Measurements from ENCODE around the gene ETV4. TPM values are rescaled to one million over a fixed set of nuclear protein-coding genes. Genes with fewer than 3 reads are reported as not detected.
A peak's percentile ranks its signal among the peaks of the same experiment; 100 is the strongest.

The ETV4 gene
- total RNA-seq, 2 experiments from 2014 or later = 2.7 to 3.9 TPM

DNA sequence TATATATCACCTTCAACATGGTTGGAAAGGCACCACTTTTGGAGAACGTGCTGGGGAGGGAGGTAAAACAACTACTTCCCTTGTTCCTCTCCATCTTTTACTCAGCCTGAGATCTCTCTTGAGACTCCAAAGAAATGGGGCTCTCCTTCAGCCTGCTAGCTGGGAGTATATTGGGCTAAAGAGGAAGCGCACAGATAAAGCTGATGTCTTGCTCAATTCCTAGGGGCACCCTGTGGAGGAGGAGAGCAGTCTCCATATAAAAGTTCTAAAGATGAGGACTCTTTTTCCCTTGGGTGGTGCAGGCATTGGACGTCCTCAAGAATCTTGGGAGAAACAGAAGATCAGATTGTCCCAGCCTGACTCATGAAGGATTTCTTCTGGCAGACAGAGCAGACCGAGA lies 4.6 kb upstream of the ETV4 start:
- ATAC-seq = no peak
- no peak overlapping the region for H3K27ac Mint-ChIP-seq
- peaks cover 31% of the 10 kb centered on the region for H3K27me3 Mint-ChIP-seq (ENCODE audit: low read depth)
- H3K4me3 Mint-ChIP-seq = no peak overlapping the region
- ChIA-PET POLR2A (no interaction called here), CTCF (no interaction called here)
- H3K4me1 Mint-ChIP-seq (ENCODE audit: low read depth) = peaks cover 10% of the 10 kb centered on the region
- no peaks in the 10 kb centered on the region for H3K9me3 Mint-ChIP-seq (ENCODE audit: insufficient read depth)
- DNase-seq = no peak
- no peaks in the 10 kb centered on the region for H3K36me3 Mint-ChIP-seq (ENCODE audit: low read depth)

GRCh38 chr17:43549496-43549895 lies 3.4 kb upstream of the ETV4 start:
- Mint-ChIP-seq H3K9me3 (ENCODE audit: insufficient read depth) (no peaks in the 10 kb centered on the region), H3K36me3 (ENCODE audit: low read depth) (no peaks in the 10 kb centered on the region), H3K4me3 (no peak overlapping the region), H3K27me3 (ENCODE audit: low read depth) (peaks cover 33% of the 10 kb centered on the region), H3K4me1 (ENCODE audit: low read depth) (peaks cover 17% of the 10 kb centered on the region), H3K27ac (no peak overlapping the region)
- POLR2A ChIA-PET = no interaction called here
- CTCF ChIA-PET = no interaction called here
- DNase-seq = no peak
- ATAC-seq = no peak

- peaks cover 22% of the 10 kb centered on the region for H3K4me1 Mint-ChIP-seq (ENCODE audit: low read depth)
- no peak overlapping the region for H3K4me3 Mint-ChIP-seq
- ChIA-PET CTCF (no interaction called here), POLR2A (no interaction called here)
- ATAC-seq (no peak), DNase-seq (no peak)
- no peak overlapping the region for H3K27ac Mint-ChIP-seq
- no peaks in the 10 kb centered on the region for H3K36me3 Mint-ChIP-seq (ENCODE audit: low read depth)
- H3K9me3 Mint-ChIP-seq (ENCODE audit: insufficient read depth) = no peaks in the 10 kb centered on the region
- H3K27me3 Mint-ChIP-seq (ENCODE audit: low read depth) = peaks cover 33% of the 10 kb centered on the region
Observed at GRCh38 chr17:43548689-43549379, 2.7 kb upstream of the ETV4 start.

- H3K27ac Mint-ChIP-seq = no peak overlapping the region
- H3K9me3 Mint-ChIP-seq (ENCODE audit: insufficient read depth) = no peaks in the 10 kb centered on the region
- ChIA-PET POLR2A (interaction anchor here (0.7 kb wide), 1 partner anchor 11 kb away, joined by 3 read pairs; no protein-coding TSS in a partner anchor), CTCF (interaction anchor here (1.1 to 2.0 kb wide), 6 partner anchors 9 to 218 kb away, joined by 3 to 8 read pairs (median 3); partner anchors contain the start of gene DHX8)
- H3K27me3 Mint-ChIP-seq (ENCODE audit: low read depth) = peaks cover 37% of the 10 kb centered on the region
- no peaks in the 10 kb centered on the region for H3K36me3 Mint-ChIP-seq (ENCODE audit: low read depth)
- peaks cover 23% of the 10 kb centered on the region for H3K4me1 Mint-ChIP-seq (ENCODE audit: low read depth)
- no peak overlapping the region for H3K4me3 Mint-ChIP-seq
- ATAC-seq (no peak), DNase-seq (no peak)
Observed at GRCh38 chr17:43547659-43548256, 1.6 kb upstream of the ETV4 start.

- ChIA-PET CTCF (interaction anchor here (1.0 to 2.0 kb wide), 8 partner anchors 9 to 331 kb away, joined by 3 to 8 read pairs (median 4); partner anchors contain the start of gene DHX8), POLR2A (interaction anchor here (0.9 to 1.7 kb wide), 2 partner anchors 159 to 186 kb away, joined by 3 to 4 read pairs; no protein-coding TSS in a partner anchor)
Observed at GRCh38 chr17:43547189-43547550, 1.0 kb upstream of the ETV4 start.

DNA sequence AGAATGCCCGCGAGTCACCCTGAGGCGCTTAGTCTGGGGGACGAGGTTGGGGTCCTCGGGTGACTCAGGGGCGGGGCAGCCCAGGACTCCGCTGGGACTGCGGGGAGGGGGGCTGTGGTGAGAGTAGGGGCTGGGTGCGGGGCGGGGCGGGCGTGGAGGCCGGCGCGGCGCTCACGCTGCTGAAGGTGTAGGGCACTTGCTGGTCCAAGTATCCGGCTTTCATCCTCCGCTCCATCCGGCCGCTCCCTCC lies 832 bp downstream of the ETV4 start:
- peaks cover 43% of the 10 kb centered on the region for H3K27me3 Mint-ChIP-seq (ENCODE audit: low read depth)
- ChIA-PET CTCF (no interaction called here), POLR2A (interaction anchor here (0.6 to 1.0 kb wide), 2 partner anchors 229 to 581 kb away, joined by 3 read pairs; no protein-coding TSS in a partner anchor)
- no peaks in the 10 kb centered on the region for H3K36me3 Mint-ChIP-seq (ENCODE audit: low read depth)
- H3K4me1 Mint-ChIP-seq (ENCODE audit: low read depth) = peaks cover 23% of the 10 kb centered on the region
- ATAC-seq (peak; percentile 17), DNase-seq (peak; percentile 40)
- H3K27ac Mint-ChIP-seq = no peak overlapping the region
- no peaks in the 10 kb centered on the region for H3K9me3 Mint-ChIP-seq (ENCODE audit: insufficient read depth)
- H3K4me3 Mint-ChIP-seq = peak overlapping the region; percentile 70

More at GRCh38 chr17:43547189-43547550, 1.0 kb upstream of the ETV4 start:
- Mint-ChIP-seq H3K9me3 (ENCODE audit: insufficient read depth) (no peaks in the 10 kb centered on the region), H3K4me3 (peak overlapping the region; percentile 70), H3K36me3 (ENCODE audit: low read depth) (no peaks in the 10 kb centered on the region), H3K27me3 (ENCODE audit: low read depth) (peaks cover 42% of the 10 kb centered on the region), H3K27ac (no peak overlapping the region), H3K4me1 (ENCODE audit: low read depth) (peaks cover 23% of the 10 kb centered on the region)
- DNase-seq (no peak), ATAC-seq (no peak)

GRCh38 chr17:43543771-43544575 lies 2.2 kb downstream of the ETV4 start:
- no peak for ATAC-seq
- H3K4me1 Mint-ChIP-seq (ENCODE audit: low read depth) = peaks cover 23% of the 10 kb centered on the region
- CTCF ChIA-PET = interaction anchor here (1.6 kb wide), 1 partner anchor 60 kb away, joined by 8 read pairs; the partner anchor contains the start of gene DHX8
- POLR2A ChIA-PET = interaction anchor here (0.6 to 0.9 kb wide), 2 partner anchors 33 to 176 kb away, joined by 3 to 4 read pairs; no protein-coding TSS in a partner anchor
- no peaks in the 10 kb centered on the region for H3K9me3 Mint-ChIP-seq (ENCODE audit: insufficient read depth)
- peaks cover 36% of the 10 kb centered on the region for H3K27me3 Mint-ChIP-seq (ENCODE audit: low read depth)
- no peak overlapping the region for H3K27ac Mint-ChIP-seq
- no peak for DNase-seq
- no peaks in the 10 kb centered on the region for H3K36me3 Mint-ChIP-seq (ENCODE audit: low read depth)
- H3K4me3 Mint-ChIP-seq = no peak overlapping the region

- H3K27me3 Mint-ChIP-seq (ENCODE audit: low read depth) = peaks cover 36% of the 10 kb centered on the region
- CTCF ChIA-PET = interaction anchor here (1.6 kb wide), 1 partner anchor 60 kb away, joined by 8 read pairs; the partner anchor contains the start of gene DHX8
- H3K4me1 Mint-ChIP-seq (ENCODE audit: low read depth) = peaks cover 23% of the 10 kb centered on the region
Observed at GRCh38 chr17:43543300-43543699, 2.8 kb downstream of the ETV4 start.

DNA sequence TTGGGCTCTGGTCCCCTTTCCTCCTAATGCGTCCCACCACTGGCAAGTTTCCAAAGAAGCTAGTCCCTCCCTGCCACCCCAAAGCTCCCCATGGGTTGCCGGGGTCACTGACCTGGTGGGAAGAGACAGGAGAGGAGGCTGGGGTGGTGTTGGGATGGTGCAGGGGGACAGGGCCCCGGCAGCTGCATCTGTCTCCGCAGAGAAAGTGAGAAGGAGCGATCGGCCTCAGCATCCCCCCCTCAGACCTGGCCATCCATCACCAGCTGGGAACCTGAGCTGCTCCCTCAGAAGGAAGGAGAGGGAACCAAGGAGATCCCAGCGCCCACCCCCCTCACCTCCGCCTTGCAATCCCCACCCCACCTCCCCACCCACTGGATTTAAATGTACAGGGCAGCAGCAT lies 3.3 kb downstream of the ETV4 start:
- H3K36me3 Mint-ChIP-seq (ENCODE audit: low read depth) = no peaks in the 10 kb centered on the region
- H3K9me3 Mint-ChIP-seq (ENCODE audit: insufficient read depth) = no peaks in the 10 kb centered on the region
- no peak overlapping the region for H3K4me3 Mint-ChIP-seq
- ChIA-PET POLR2A (no interaction called here), CTCF (interaction anchor here (1.6 kb wide), 1 partner anchor 59 kb away, joined by 8 read pairs; the partner anchor contains the start of gene DHX8)
- no peak for DNase-seq
- peaks cover 35% of the 10 kb centered on the region for H3K27me3 Mint-ChIP-seq (ENCODE audit: low read depth)
- no peak for ATAC-seq
- no peak overlapping the region for H3K27ac Mint-ChIP-seq
- peaks cover 23% of the 10 kb centered on the region for H3K4me1 Mint-ChIP-seq (ENCODE audit: low read depth)

More at GRCh38 chr17:43543300-43543699, 2.8 kb downstream of the ETV4 start:
- no peak for DNase-seq
- Mint-ChIP-seq H3K9me3 (ENCODE audit: insufficient read depth) (no peaks in the 10 kb centered on the region), H3K4me3 (no peak overlapping the region), H3K27ac (no peak overlapping the region), H3K36me3 (ENCODE audit: low read depth) (no peaks in the 10 kb centered on the region)
- no peak for ATAC-seq
- POLR2A ChIA-PET = no interaction called here

- H3K4me1 Mint-ChIP-seq (ENCODE audit: low read depth) = peaks cover 15% of the 10 kb centered on the region
- ATAC-seq = no peak
- H3K27me3 Mint-ChIP-seq (ENCODE audit: low read depth) = peaks cover 26% of the 10 kb centered on the region
- POLR2A ChIA-PET = no interaction called here
- H3K4me3 Mint-ChIP-seq = no peak overlapping the region
- DNase-seq = no peak
- H3K9me3 Mint-ChIP-seq (ENCODE audit: insufficient read depth) = no peaks in the 10 kb centered on the region
- no peaks in the 10 kb centered on the region for H3K36me3 Mint-ChIP-seq (ENCODE audit: low read depth)
- CTCF ChIA-PET = no interaction called here
- H3K27ac Mint-ChIP-seq = no peak overlapping the region
Observed at GRCh38 chr17:43540821-43541674, 5.1 kb downstream of the ETV4 start.

- no peaks in the 10 kb centered on the region for H3K27me3 Mint-ChIP-seq (ENCODE audit: low read depth)
- no peak overlapping the region for H3K27ac Mint-ChIP-seq
- CTCF ChIA-PET = interaction anchor here (1.0 kb wide), 1 partner anchor 41 kb away, joined by 3 read pairs; no protein-coding TSS in a partner anchor
- no peak overlapping the region for H3K4me3 Mint-ChIP-seq
- no peak for ATAC-seq
- no peaks in the 10 kb centered on the region for H3K36me3 Mint-ChIP-seq (ENCODE audit: low read depth)
- H3K9me3 Mint-ChIP-seq (ENCODE audit: insufficient read depth) = no peaks in the 10 kb centered on the region
- no peak for DNase-seq
- peaks cover 8% of the 10 kb centered on the region for H3K4me1 Mint-ChIP-seq (ENCODE audit: low read depth)
- POLR2A ChIA-PET = interaction anchor here (0.6 kb wide), 1 partner anchor 12 kb away, joined by 3 read pairs; no protein-coding TSS in a partner anchor
Observed at GRCh38 chr17:43536236-43536992, 9.7 kb downstream of the ETV4 start.

Data from activated CD8-positive, alpha-beta T cell treated with anti-CD3 and anti-CD28 coated beads, Interleukin-2, amount 10 ng/mL, durations not matched to agents 7 days and 5 days (primary cell).